Activated naive CD8-positive, alpha-beta T cell treated with anti-CD3 and anti-CD28 coated beads, Interleukin-2, amount 50 U/mL, for 16 hours (primary cell): ENCODE measurements around the gene BCL3.

Source experiments
- DNase-seq: peaks from one replicate; pipeline ENCODE4 v3.0.0-alpha.2; 2020; ENCODE audit warnings: low read depth, low spot score

BCL3 gene

GRCh38 chr19:44742330-44743061, 6.0 kb upstream of the BCL3 start:
- DNase-seq, result no peak

- DNase-seq, result no peak
These were observed 3.6 kb upstream of the BCL3 start for GRCh38 chr19:44744871-44745332.

- DNase-seq, result no peak
These were observed 3.1 kb upstream of the BCL3 start for GRCh38 chr19:44745341-44745831.

- no peak for DNase-seq
These were observed 2.5 kb upstream of the BCL3 start for GRCh38 chr19:44745887-44746600.

GRCh38 chr19:44746616-44746945, 1.9 kb upstream of the BCL3 start:
- no peak for DNase-seq

- DNase-seq, result peak; percentile 78
These were observed 1.4 kb upstream of the BCL3 start for GRCh38 chr19:44746946-44747738.

GRCh38 chr19:44747739-44748425, 626 bp upstream of the BCL3 start:
- no peak for DNase-seq

GRCh38 chr19:44749292-44749691, 784 bp downstream of the BCL3 start:
- DNase-seq, result no peak

GRCh38 chr19:44749994-44750393, 1.5 kb downstream of the BCL3 start:
- DNase-seq, result no peak

- no peak for DNase-seq
These were observed 3.8 kb downstream of the BCL3 start for GRCh38 chr19:44752123-44752815.

GRCh38 chr19:44752816-44753625, 4.5 kb downstream of the BCL3 start:
- peak; percentile 83 for DNase-seq

- no peak for DNase-seq
These were observed 5.1 kb downstream of the BCL3 start for GRCh38 chr19:44753626-44753931.

- no peak for DNase-seq
These were observed 5.6 kb downstream of the BCL3 start for GRCh38 chr19:44753932-44754749.

GRCh38 chr19:44754750-44755080, 6.2 kb downstream of the BCL3 start:
- DNase-seq, result no peak

GRCh38 chr19:44755219-44755618, 6.7 kb downstream of the BCL3 start:
- DNase-seq, result no peak

GRCh38 chr19:44756089-44756562, 7.6 kb downstream of the BCL3 start:
- no peak for DNase-seq

- no peak for DNase-seq
These were observed 8.7 kb downstream of the BCL3 start for GRCh38 chr19:44757057-44757734.

GRCh38 chr19:44757735-44758505, 9.4 kb downstream of the BCL3 start:
- no peak for DNase-seq
